ENCODE data around the gene MAGEB2.

DNA sequence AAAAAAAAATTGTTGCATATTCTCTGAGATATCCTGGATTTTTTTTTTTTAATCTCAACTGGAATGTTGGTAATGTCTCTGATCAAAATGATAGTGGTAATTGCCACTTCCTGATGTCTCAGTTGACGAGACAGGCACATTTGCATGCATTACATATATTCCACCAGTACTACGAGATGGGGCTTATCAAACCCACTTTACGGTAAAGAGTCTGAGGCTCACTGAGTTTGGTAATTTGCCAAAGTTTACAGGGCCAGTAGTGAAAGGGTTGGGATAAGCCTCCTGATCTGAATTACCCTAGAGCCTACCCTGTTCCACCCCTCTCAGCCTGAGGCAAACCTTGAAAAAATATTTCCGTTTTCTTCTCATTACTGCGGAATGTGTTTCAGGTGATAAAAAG lies 5.3 kb downstream of the MAGEB2 start:
- no peak for TF ChIP-seq RAD21 (IDR thresholded peaks at IDR 0.05; ENCODE audit: insufficient read depth, low read depth, low read length)
- no peak for TF ChIP-seq SP1 (IDR thresholded peaks at IDR 0.05; ENCODE audit: low read depth, low read length)

Data from GM12878 (cell line).